ENCODE measurements around the gene HUNK.

The HUNK gene

DNA sequence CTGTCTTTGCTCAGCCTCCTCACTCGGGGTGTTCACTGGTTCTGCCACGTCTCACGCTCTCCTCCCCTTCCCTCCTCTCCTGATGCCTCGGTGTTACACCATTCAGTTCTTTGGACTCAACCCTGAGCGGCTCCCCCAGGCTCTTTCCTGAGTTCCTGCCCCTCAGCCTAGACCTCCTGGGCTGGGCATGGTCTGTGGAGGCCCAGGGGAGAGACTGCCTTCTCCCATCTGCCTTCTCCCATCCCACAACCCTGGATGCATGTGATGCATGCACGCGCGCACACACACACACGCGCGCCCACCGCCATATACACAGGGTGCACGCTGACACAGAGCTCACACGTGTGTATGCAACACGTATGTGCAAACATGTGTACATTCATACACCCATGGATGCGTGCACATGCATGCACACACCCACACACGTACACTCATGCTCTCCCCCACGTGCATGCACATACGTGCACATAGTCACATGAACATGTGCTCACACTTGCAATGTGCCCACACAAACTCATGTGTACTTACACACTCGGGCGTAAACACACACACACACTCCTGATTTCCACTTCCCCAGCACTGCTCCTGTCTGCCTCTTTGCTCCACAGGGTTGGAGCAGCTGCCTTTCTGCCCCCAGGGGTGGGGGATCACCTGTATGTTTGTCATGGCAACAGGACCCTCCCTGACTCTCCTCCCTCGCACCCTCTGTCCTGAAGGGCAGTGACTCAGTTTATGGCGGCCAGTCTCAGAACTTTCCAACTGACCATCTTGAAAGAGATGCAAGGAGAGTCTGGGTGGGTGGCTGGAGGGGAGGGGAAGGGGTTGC lies 59.0 kb downstream of the HUNK start:
- no peak for TF ChIP-seq GATA3 (IDR thresholded peaks at IDR 0.05; ENCODE audit: low read depth, low read length)
- TF ChIP-seq GATA2 (IDR thresholded peaks at IDR 0.05; ENCODE audit: low read depth, low read length): no peak

DNA sequence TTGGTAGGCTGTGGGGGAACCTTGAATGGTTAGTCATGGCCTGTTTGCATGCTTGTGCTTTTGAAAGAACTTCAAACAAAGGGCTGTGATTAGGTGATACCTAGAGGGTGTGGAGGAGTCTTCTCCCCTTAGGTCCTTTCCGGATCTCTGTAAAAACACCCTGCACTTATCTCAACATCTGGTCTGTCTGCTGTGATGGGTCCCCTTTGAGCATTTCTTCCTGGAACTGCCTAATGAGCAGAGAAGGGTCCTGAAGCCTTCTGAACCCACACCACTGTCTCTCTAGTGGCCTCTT lies 59.6 kb downstream of the HUNK start:
- no peak for TF ChIP-seq GATA2 (IDR thresholded peaks at IDR 0.05; ENCODE audit: low read depth, low read length)
- TF ChIP-seq GATA3 (IDR thresholded peaks at IDR 0.05; ENCODE audit: low read depth, low read length): no peak

GRCh38 chr21:31937303-31937702 lies 64.5 kb downstream of the HUNK start:
- no peak for TF ChIP-seq GATA2 (IDR thresholded peaks at IDR 0.05; ENCODE audit: low read depth, low read length)
- TF ChIP-seq GATA3 (IDR thresholded peaks at IDR 0.05; ENCODE audit: low read depth, low read length): no peak

DNA sequence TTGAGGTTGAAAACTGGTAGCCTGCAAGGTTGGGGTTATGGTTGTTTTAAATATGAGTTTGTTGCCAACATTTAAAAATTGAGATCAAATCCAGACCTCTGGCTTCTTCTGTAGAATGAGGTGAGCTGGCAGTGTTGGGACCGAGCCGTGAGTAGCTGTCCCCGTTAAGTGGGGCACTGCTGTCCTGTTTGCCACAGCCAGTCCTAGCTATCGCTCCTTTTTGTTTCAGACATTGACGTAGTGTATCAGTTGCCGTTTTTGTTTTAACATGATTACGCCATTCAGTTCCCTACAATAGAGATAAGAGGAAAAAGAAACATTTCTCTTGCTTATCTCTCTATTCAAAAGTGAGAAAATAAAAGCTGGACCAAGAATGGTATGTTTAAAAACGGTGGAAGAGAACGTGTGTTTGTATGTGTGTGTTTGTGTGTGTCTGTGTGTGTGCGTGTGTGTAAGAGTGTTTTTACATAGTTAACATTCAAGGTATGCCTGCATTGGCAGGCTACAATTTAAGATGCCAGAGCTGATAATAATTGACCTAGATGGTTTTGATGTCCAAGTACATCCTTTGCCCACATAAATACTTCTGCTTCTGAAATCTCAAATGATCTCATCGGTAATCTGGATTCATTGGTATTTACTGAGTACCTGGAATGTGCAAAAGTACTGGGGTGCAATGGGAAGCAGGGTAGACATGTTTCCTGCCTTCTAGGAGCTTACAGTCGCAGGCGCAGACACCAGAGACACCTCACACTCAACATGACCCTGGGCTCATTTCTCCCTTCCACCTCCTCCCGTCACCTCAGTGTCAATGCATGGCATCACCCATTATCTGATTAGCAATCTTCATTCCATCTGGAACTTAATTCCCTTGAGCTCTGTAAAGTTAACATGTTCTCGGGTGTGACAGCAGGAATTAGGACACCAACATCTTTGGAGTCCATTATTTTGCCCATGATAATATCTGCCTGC lies 65.8 kb downstream of the HUNK start:
- no peak for TF ChIP-seq GATA3 (IDR thresholded peaks at IDR 0.05; ENCODE audit: low read depth, low read length)
- TF ChIP-seq GATA2 (IDR thresholded peaks at IDR 0.05; ENCODE audit: low read depth, low read length): no peak

DNA sequence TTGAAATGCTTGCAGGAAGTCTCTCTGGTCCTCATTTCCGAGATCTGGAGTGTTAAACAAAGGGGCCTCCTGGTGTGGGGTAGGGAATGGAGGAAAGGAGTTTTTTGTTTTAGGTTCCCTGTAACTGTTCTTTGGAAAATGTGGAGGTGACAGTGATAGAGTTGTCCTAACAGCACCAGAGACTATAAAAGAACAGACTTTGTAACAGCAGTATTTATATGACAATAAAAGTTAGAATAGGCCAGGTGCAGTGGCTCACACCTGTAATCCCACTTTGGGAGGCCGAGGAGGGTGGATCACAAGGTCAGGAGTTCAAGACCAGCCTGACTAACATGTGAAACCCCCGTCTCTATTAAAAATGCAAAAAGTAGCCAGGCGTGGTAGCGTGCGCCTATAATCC lies 68.9 kb downstream of the HUNK start:
- TF ChIP-seq GATA3 (IDR thresholded peaks at IDR 0.05; ENCODE audit: low read depth, low read length): no peak

DNA sequence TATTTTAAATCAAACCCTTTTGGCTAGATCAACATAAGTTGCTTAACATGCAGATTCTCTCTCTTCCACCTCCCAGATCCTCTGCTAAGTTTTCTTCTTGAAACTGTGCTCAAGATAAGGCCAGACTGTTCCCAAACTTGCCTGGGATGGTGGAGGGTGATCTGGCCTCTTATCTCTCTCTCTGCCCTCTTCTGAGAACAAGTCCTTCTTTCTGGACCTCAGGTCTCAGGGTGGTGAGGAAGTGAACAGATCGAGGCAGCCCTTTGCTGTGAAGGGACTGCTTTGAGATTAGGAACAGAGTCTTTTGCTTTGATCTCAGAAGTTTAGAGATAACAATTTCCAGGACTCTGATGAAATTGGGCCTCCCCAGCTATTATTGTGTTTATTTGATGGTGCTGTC lies 70.7 kb downstream of the HUNK start:
- TF ChIP-seq GATA3 (IDR thresholded peaks at IDR 0.05; ENCODE audit: low read depth, low read length) (no peak), GATA2 (IDR thresholded peaks at IDR 0.05; ENCODE audit: low read depth, low read length) (no peak)

DNA sequence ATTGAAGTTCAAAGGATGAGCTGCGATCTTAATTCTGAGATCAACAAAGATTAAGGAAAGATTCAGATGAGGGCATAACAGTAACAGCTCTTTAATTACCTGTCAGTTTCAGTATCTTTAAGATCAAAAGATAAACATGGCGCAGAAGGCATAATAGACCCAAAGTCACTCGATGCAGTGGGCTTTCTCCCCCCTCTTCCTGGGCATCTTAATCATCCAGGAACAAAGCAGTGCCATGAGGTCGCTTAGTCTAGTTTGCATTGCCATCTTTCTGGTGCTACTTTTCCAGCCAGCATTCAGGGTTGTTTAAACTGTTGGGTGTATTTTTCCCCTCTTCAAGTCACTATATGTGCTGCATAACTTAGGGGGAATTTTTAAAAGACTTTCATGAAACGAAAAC lies 72.3 kb downstream of the HUNK start:
- TF ChIP-seq GATA3 (IDR thresholded peaks at IDR 0.05; ENCODE audit: low read depth, low read length): no peak
- no peak for TF ChIP-seq GATA2 (IDR thresholded peaks at IDR 0.05; ENCODE audit: low read depth, low read length)

DNA sequence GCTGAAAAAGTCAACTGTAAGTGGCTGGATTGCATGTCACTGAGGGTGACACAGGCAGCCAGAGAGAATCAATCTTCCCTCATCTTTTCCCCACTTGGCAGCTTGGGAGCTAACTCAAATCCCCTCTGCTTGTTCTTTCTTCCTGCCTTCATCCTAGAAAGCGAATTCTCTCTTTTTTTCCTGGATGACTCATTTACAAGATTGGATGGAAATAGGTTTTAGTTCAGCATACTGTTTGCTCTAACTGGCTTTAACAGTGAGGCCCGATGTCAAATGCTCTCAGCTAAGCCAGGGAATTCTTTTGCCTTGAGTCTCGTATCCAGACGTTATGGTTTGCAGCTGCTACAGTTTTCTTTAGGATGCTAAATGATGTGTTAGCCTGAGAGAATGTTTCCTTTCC lies 72.7 kb downstream of the HUNK start:
- TF ChIP-seq GATA3 (IDR thresholded peaks at IDR 0.05; ENCODE audit: low read depth, low read length) (no peak), GATA2 (IDR thresholded peaks at IDR 0.05; ENCODE audit: low read depth, low read length) (no peak)

GRCh38 chr21:31946231-31946630 lies 73.4 kb downstream of the HUNK start:
- no peak for TF ChIP-seq GATA2 (IDR thresholded peaks at IDR 0.05; ENCODE audit: low read depth, low read length)
- TF ChIP-seq GATA3 (IDR thresholded peaks at IDR 0.05; ENCODE audit: low read depth, low read length): no peak

DNA sequence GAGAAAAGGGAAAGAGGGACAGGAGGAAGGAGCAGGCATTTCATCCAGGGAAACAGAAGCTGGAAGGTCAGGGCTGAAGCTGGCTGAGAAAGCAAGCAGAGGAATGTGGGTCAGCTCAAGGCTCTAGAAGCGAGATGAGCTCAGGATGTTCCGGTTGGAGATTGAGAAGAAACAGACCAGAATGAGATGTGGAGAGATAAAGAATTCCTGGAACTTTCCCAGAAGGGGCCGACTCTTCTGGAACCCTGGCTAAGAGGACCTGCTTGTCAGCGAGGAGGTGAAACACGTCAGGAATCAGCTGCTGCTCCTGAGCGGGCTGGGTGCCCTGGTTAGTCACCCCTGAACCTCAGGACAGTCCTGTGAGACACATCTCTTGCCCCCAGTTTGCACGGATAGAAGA lies 75.9 kb downstream of the HUNK start:
- TF ChIP-seq GATA2 (IDR thresholded peaks at IDR 0.05; ENCODE audit: low read depth, low read length) (no peak), GATA3 (IDR thresholded peaks at IDR 0.05; ENCODE audit: low read depth, low read length) (no peak)

- no peak for TF ChIP-seq GATA2 (IDR thresholded peaks at IDR 0.05; ENCODE audit: low read depth, low read length)
Measured at GRCh38 chr21:31952828-31953227, 80.0 kb downstream of the HUNK start.

DNA sequence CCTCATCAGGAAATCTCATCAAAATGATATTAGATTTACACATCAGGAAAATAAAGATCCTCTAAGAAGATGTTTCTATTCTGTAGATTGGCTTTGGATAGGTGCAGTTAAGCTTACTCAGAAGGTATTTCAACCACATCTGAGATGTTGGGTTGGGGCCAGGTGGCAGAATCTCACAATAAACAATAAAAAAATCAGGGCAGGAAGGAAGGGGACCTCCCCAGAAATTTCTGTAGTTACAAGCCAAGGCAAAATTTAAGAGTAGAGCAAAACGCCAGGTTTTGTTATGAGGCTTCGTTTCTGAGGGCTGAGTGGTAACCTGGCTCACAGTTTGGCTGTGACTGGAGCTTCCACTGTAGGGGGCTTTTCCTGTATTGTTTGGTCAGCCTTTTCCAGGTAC lies 84.8 kb downstream of the HUNK start:
- TF ChIP-seq GATA3 (IDR thresholded peaks at IDR 0.05; ENCODE audit: low read depth, low read length): no peak
- no peak for TF ChIP-seq GATA2 (IDR thresholded peaks at IDR 0.05; ENCODE audit: low read depth, low read length)

GRCh38 chr21:31959881-31960280 lies 87.1 kb downstream of the HUNK start:
- TF ChIP-seq GATA2 (IDR thresholded peaks at IDR 0.05; ENCODE audit: low read depth, low read length) (no peak), GATA3 (IDR thresholded peaks at IDR 0.05; ENCODE audit: low read depth, low read length) (no peak)

- TF ChIP-seq GATA3 (IDR thresholded peaks at IDR 0.05; ENCODE audit: low read depth, low read length) (no peak), GATA2 (IDR thresholded peaks at IDR 0.05; ENCODE audit: low read depth, low read length) (no peak)
Measured at GRCh38 chr21:31961027-31961426, 88.2 kb downstream of the HUNK start.

GRCh38 chr21:31961704-31962103 lies 88.9 kb downstream of the HUNK start:
- no peak for TF ChIP-seq GATA2 (IDR thresholded peaks at IDR 0.05; ENCODE audit: low read depth, low read length)
- no peak for TF ChIP-seq GATA3 (IDR thresholded peaks at IDR 0.05; ENCODE audit: low read depth, low read length)

Measured in SH-SY5Y (cell line).